SK-N-SH treated with all-trans-retinoic acid at 6 μM for 48 hours (cell line): ENCODE data around the gene RTN1.

Experiments used
- ATAC-seq: fragments of 200-7000 bp; cut with Tn5 transposase; 3 replicates; pipeline ENCODE4 v1.9.1; 2020; ENCODE audit warnings: mild to moderate bottlenecking, moderate library complexity
- ARNTL ChIP-seq: fragments of 450-650 bp; formaldehyde crosslinking; IDR thresholded peaks from 2 replicates; pipeline ENCODE4 v1.5.0; 2020; ENCODE audit warnings: low read depth, mild to moderate bottlenecking, moderate library complexity, borderline replicate concordance
- BACH2 ChIP-seq: fragments of 250-450 bp; sonication (Bioruptor Pico); IDR thresholded peaks from 2 replicates; pipeline ENCODE4 v1.9.0; 2021; ENCODE audit warnings: mild to moderate bottlenecking, borderline replicate concordance
- CREB5 ChIP-seq: fragments of 250-450 bp; sonication (Bioruptor Pico); IDR thresholded peaks from 2 replicates; pipeline ENCODE4 v1.5.1; 2020; ENCODE audit warnings: low read depth, mild to moderate bottlenecking, moderate library complexity
- CSDC2 ChIP-seq: fragments of 250-450 bp; sonication (Bioruptor Pico); IDR thresholded peaks from 2 replicates; pipeline ENCODE4 v1.5.0; 2020; ENCODE audit warnings: mild to moderate bottlenecking, moderate library complexity
- ESRRG ChIP-seq: fragments of 250-450 bp; sonication (Bioruptor Pico); IDR thresholded peaks from 2 replicates; pipeline ENCODE4 v1.6.1; 2021; ENCODE audit warnings: mild to moderate bottlenecking
- ISL1 ChIP-seq: fragments of 250-450 bp; sonication (Bioruptor Pico); IDR thresholded peaks from 2 replicates; pipeline ENCODE4 v2.1.2; 2022; ENCODE audit warnings: mild to moderate bottlenecking, moderate library complexity
- OSR1 ChIP-seq: fragments of 250-450 bp; sonication (Bioruptor Pico); IDR thresholded peaks from 2 replicates; pipeline ENCODE4 v1.8.0; 2022; ENCODE audit warnings: moderate library complexity, mild to moderate bottlenecking, inconsistent platforms
- PATZ1 ChIP-seq: fragments of 250-450 bp; sonication (Bioruptor Pico); IDR thresholded peaks from 2 replicates; pipeline ENCODE4 v1.8.0; 2020; ENCODE audit warnings: mild to moderate bottlenecking, moderate library complexity, borderline replicate concordance
- POU6F1 ChIP-seq: fragments of 250-450 bp; sonication (Bioruptor Pico); IDR thresholded peaks from 2 replicates; pipeline ENCODE4 v1.8.0; 2021; ENCODE audit warnings: low read depth, mild to moderate bottlenecking, moderate library complexity, borderline replicate concordance
- PPARA ChIP-seq: fragments of 250-450 bp; sonication (Bioruptor Pico); IDR thresholded peaks from 2 replicates; pipeline ENCODE4 v1.5.0; 2020; ENCODE audit warnings: mild to moderate bottlenecking, borderline replicate concordance
- RARB ChIP-seq: fragments of 250-450 bp; sonication (Bioruptor Pico); IDR thresholded peaks from 2 replicates; pipeline ENCODE4 v1.8.0; 2021; ENCODE audit warnings: mild to moderate bottlenecking, moderate library complexity
- TCF4 ChIP-seq: fragments of 250-450 bp; sonication (Bioruptor Pico); IDR thresholded peaks from 2 replicates; pipeline ENCODE4 v1.8.0; 2021; ENCODE audit warnings: mild to moderate bottlenecking, moderate library complexity, borderline replicate concordance
- TSHZ2 ChIP-seq: fragments of 250-450 bp; sonication (Bioruptor Pico); IDR thresholded peaks from 2 replicates; pipeline ENCODE4 v1.5.0; 2020; ENCODE audit warnings: mild to moderate bottlenecking, moderate library complexity
- ZC3H10 ChIP-seq: fragments of 250-450 bp; sonication (Bioruptor Pico); IDR thresholded peaks from 2 replicates; pipeline ENCODE4 v1.5.1; 2021; ENCODE audit warnings: mild to moderate bottlenecking, moderate library complexity
- ZFP3 ChIP-seq: fragments of 250-450 bp; sonication (Bioruptor Pico); IDR thresholded peaks from 2 replicates; pipeline ENCODE4 v1.5.0; 2020; ENCODE audit warnings: mild to moderate bottlenecking, moderate library complexity
- ZFP30 ChIP-seq: fragments of 450-650 bp; formaldehyde crosslinking; IDR thresholded peaks from 2 replicates; pipeline ENCODE4 v1.5.0; 2022; ENCODE audit warnings: mild to moderate bottlenecking, moderate library complexity
- ZNF565 ChIP-seq: fragments of 450-650 bp; formaldehyde crosslinking; conservative IDR thresholded peaks from 2 replicates; pipeline ENCODE4 v1.5.0; 2020; ENCODE audit warnings: low read depth, mild to moderate bottlenecking, moderate library complexity
- ZNF70 ChIP-seq: fragments of 450-650 bp; formaldehyde crosslinking; IDR thresholded peaks from 2 replicates; pipeline ENCODE4 v1.5.0; 2020; ENCODE audit warnings: mild to moderate bottlenecking, moderate library complexity
- ZNF8 ChIP-seq: fragments of 450-650 bp; formaldehyde crosslinking; IDR thresholded peaks from 2 replicates; pipeline ENCODE4 v1.5.0; 2020; ENCODE audit warnings: mild to moderate bottlenecking, moderate library complexity
- TF ChIP-seq, protein P1 (sequence below): fragments of 250-450 bp; sonication (Bioruptor Pico); IDR thresholded peaks from 2 replicates; pipeline ENCODE4 v1.5.1; 2021; ENCODE audit warnings: mild to moderate bottlenecking, moderate library complexity

Gene RTN1

GRCh38 chr14:59776468-59776867, 94.1 kb downstream of the RTN1 start (continued):
- TF ChIP-seq, protein P1, sequence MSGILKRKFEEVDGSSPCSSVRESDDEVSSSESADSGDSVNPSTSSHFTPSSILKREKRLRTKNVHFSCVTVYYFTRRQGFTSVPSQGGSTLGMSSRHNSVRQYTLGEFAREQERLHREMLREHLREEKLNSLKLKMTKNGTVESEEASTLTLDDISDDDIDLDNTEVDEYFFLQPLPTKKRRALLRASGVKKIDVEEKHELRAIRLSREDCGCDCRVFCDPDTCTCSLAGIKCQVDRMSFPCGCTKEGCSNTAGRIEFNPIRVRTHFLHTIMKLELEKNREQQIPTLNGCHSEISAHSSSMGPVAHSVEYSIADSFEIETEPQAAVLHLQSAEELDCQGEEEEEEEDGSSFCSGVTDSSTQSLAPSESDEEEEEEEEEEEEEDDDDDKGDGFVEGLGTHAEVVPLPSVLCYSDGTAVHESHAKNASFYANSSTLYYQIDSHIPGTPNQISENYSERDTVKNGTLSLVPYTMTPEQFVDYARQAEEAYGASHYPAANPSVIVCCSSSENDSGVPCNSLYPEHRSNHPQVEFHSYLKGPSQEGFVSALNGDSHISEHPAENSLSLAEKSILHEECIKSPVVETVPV (CRISPR knock-in tag), result no peak
- no peak for TF ChIP-seq PATZ1
- TF ChIP-seq POU6F1 (CRISPR knock-in tag), result no peak
- no peak for TF ChIP-seq TCF4 (CRISPR knock-in tag)
- no peak for TF ChIP-seq ISL1 (CRISPR knock-in tag)
- TF ChIP-seq RARB (CRISPR knock-in tag), result no peak
- TF ChIP-seq OSR1 (CRISPR knock-in tag), result no peak

DNA sequence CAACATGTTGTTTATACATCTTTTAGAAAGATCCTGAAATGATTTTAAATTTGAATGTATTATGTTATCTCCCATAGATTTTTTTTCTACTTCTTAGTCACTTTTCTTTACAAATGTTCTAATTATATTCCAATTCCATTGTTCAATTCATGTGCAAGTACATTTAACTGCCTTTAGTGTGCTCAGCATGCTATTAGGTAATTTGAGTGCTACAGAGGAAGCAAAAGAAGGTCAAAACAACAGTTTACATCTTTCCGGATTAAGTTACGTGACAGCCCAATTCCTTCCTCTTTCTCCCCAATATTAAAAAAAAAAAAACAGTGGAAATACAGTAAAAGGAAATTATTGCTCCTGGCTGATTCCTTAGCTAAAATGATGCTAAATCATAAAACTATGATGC, 98.3 kb downstream of the RTN1 start:
- no peak for ATAC-seq
- TF ChIP-seq RARB (CRISPR knock-in tag), result no peak
- no peak for TF ChIP-seq ZFP30 (CRISPR knock-in tag)
- no peak for TF ChIP-seq ZFP3 (CRISPR knock-in tag)
- no peak for TF ChIP-seq POU6F1 (CRISPR knock-in tag)
- TF ChIP-seq ARNTL (CRISPR knock-in tag), result no peak
- TF ChIP-seq TSHZ2, result no peak
- no peak for TF ChIP-seq ZNF70 (CRISPR knock-in tag)
- TF ChIP-seq ZNF565, result no peak
- no peak for TF ChIP-seq TCF4 (CRISPR knock-in tag)
- TF ChIP-seq BACH2 (CRISPR knock-in tag), result no peak
- no peak for TF ChIP-seq CSDC2 (CRISPR knock-in tag)
- no peak for TF ChIP-seq OSR1 (CRISPR knock-in tag)
- no peak for TF ChIP-seq CREB5 (CRISPR knock-in tag)
- TF ChIP-seq PATZ1, result no peak
- no peak for TF ChIP-seq ESRRG (CRISPR knock-in tag)
- TF ChIP-seq ZC3H10 (CRISPR knock-in tag), result no peak
- TF ChIP-seq PPARA (CRISPR knock-in tag), result no peak
- TF ChIP-seq ZNF8 (CRISPR knock-in tag), result no peak
- TF ChIP-seq, protein P1 (CRISPR knock-in tag), result no peak
